Fibroblast of villous mesenchyme (primary cell): ENCODE results near the gene G6PC3. TPM values are rescaled to one million over a fixed set of nuclear protein-coding genes. Genes with fewer than 3 reads are reported as not detected.

Experiments
- DNase-seq: peaks from one replicate; pipeline ENCODE4 v3.0.0-alpha.2; 2010; ENCODE audit warnings: low read depth
- H3K4me3 ChIP-seq: 2 replicates; pipeline ENCODE4 v1.5.1; 2011; ENCODE audit warnings: low read depth, mild to moderate bottlenecking, low read length
- CTCF ChIP-seq: IDR thresholded peaks from 2 replicates; pipeline ENCODE4 v1.5.1; 2012; ENCODE audit warnings: low read depth, mild to moderate bottlenecking, low read length; ENCODE audit not compliant: insufficient read depth
- total RNA-seq: library from RNA; depleted of rRNA; stranded (reverse); fragments of >200 nt; gene quantifications from 2 replicates; pipeline ENCODE4 v1.2.3, GENCODE V29; 2012

Gene G6PC3
- total RNA-seq, 1 donor, result 27.6 TPM

GRCh38 chr17:44084131-44084538 is 13.6 kb downstream of the G6PC3 start:
- no peak overlapping the region for H3K4me3 ChIP-seq
- TF ChIP-seq CTCF, result peak; percentile 26
- no peak for DNase-seq

GRCh38 chr17:44084921-44085320 is 14.4 kb downstream of the G6PC3 start:
- H3K4me3 ChIP-seq, result no peak overlapping the region
- TF ChIP-seq CTCF, result no peak
- DNase-seq, result no peak

- no peak for DNase-seq
- TF ChIP-seq CTCF, result no peak
- no peak overlapping the region for H3K4me3 ChIP-seq
Observed at GRCh38 chr17:44085908-44086307, 15.4 kb downstream of the G6PC3 start.

- H3K4me3 ChIP-seq, result no peak overlapping the region
- TF ChIP-seq CTCF, result no peak
- peak; percentile 86 for DNase-seq
Observed at GRCh38 chr17:44086364-44087311, 16.1 kb downstream of the G6PC3 start.

- no peak overlapping the region for H3K4me3 ChIP-seq
- TF ChIP-seq CTCF, result no peak
- DNase-seq, result no peak
Observed at GRCh38 chr17:44087319-44087718, 16.8 kb downstream of the G6PC3 start.

GRCh38 chr17:44088254-44088653 is 17.7 kb downstream of the G6PC3 start:
- no peak for DNase-seq
- no peak for TF ChIP-seq CTCF

More at GRCh38 chr17:44088254-44088653, 17.7 kb downstream of the G6PC3 start:
- H3K4me3 ChIP-seq, result no peak overlapping the region
